Mesothelial cell of epicardium (in vitro differentiated cells): Measurements from ENCODE around the gene SGCA. TPM values are rescaled to one million over a fixed set of nuclear protein-coding genes. Genes with fewer than 3 reads are reported as not detected.

Experiments used
- DNase-seq, 2 experiments: peaks; one replicate each; pipeline ENCODE4 v3.0.0; 2021; ENCODE audit warnings: low spot score in 2 of 2; ENCODE audit not compliant: unreplicated experiment in 2 of 2
- H3K27ac Mint-ChIP-seq: 2 replicates; pipeline ENCODE4 v1.8.0; 2021; ENCODE audit warnings: mixed read lengths
- H3K27me3 Mint-ChIP-seq: 2 replicates; pipeline ENCODE4 v1.8.0; 2021; ENCODE audit warnings: low read depth, mixed read lengths
- H3K36me3 Mint-ChIP-seq: 2 replicates; pipeline ENCODE4 v1.8.0; 2021; ENCODE audit warnings: mixed read lengths
- H3K4me1 Mint-ChIP-seq: 2 replicates; pipeline ENCODE4 v1.8.0; 2021; ENCODE audit warnings: mixed read lengths
- H3K4me3 Mint-ChIP-seq: 2 replicates; pipeline ENCODE4 v1.8.0; 2021; ENCODE audit warnings: mild to moderate bottlenecking, moderate library complexity, mixed read lengths
- H3K9me3 Mint-ChIP-seq: 2 replicates; pipeline ENCODE4 v1.8.0; 2021; ENCODE audit warnings: mixed read lengths
- CTCF ChIP-seq: fragments of 200-600 bp; sonication (generic); IDR thresholded peaks from one replicate; pipeline ENCODE4 v1.5.0; 2021; ENCODE audit warnings: antibody characterized with exemption; ENCODE audit not compliant: unreplicated experiment
- total RNA-seq: library from RNA; stranded (reverse); gene quantifications from 3 replicates; pipeline ENCODE4 v1.2.1, GENCODE V29; 2021

Gene SGCA
- total RNA-seq, 1 donor from 2014 or later, result not detected

- H3K27ac Mint-ChIP-seq, result peak overlapping the region; percentile 99
- DNase-seq, result no peak
- peaks cover 92% of the 10 kb centered on the region for H3K4me1 Mint-ChIP-seq
- peaks cover 2% of the 10 kb centered on the region for H3K27me3 Mint-ChIP-seq
- H3K9me3 Mint-ChIP-seq, result no peaks in the 10 kb centered on the region
- TF ChIP-seq CTCF, result no peak
- H3K36me3 Mint-ChIP-seq, result no peaks in the 10 kb centered on the region
- peak overlapping the region; percentile 16 for H3K4me3 Mint-ChIP-seq
Measured at GRCh38 chr17:50207315-50207714, 41.5 kb downstream of the SGCA start.

DNA sequence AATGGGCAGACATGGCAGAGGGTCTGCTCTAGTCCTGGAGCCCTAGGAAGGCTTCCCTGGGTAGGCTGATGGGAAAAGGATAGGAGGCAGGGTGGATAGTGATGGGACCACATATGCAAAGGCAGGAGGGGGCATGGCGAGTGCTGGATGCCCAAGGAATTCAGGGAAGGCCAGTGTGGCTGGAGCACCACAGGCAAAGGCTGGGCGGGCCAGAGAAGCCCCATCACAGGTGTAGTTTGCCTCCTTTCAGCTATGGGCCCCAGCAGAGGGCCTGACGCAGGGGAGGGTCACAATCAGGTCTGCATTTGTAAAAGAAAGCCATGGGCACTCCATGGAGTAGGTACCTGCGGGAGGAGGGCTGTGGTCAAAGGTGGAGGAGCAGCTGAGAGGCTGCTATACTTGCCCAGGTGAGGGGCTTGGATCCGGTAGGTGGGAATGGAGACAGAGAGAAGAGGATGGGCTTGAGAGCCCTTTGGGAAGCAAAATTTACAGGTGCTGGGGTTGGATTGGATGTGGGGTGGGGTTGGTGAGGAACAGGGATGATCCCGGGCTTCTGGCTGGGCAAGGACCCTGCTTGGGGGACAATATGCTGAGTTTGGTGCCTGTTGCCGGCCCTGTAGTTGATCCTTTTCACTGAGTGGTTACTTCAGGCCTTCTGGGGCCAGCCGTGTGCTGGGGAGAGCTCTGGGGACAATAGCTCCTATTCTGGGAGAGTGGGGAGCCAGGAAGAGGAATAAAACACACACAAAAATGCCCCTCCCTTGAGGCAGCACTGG, 42.2 kb downstream of the SGCA start:
- no peak for TF ChIP-seq CTCF
- DNase-seq, result no peak
- Mint-ChIP-seq H3K36me3 (no peaks in the 10 kb centered on the region), H3K4me3 (no peak overlapping the region), H3K27ac (peak overlapping the region; percentile 99), H3K9me3 (no peaks in the 10 kb centered on the region), H3K4me1 (peaks cover 91% of the 10 kb centered on the region), H3K27me3 (no peaks in the 10 kb centered on the region)

DNA sequence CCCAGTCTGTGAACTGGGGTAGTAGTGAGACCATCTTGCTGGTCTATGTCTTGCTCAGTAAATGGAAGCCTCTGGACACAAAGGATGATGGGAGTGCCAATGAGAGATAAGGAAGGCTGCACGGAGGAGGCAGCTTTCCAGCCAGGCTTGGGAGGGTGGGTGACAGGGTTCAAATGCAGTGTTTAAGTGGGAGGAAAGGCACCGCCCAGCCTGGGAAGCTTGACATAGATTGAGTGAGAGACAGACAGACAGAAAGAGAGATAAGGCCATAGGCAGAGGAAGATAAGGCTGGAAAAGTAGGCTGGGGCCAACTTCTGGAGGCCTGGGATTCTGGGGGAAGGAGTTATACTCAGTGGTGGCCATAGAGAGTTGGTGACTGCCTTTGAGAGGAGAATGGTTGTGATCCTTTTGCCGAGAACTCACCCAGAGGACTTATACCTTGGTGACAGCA, 42.8 kb downstream of the SGCA start:
- Mint-ChIP-seq H3K4me1 (peaks cover 93% of the 10 kb centered on the region), H3K27ac (peak overlapping the region; percentile 99)

GRCh38 chr17:50209133-50209471, 43.3 kb downstream of the SGCA start:
- H3K27me3 Mint-ChIP-seq, result no peaks in the 10 kb centered on the region
- peak overlapping the region; percentile 3 for H3K4me3 Mint-ChIP-seq
- no peaks in the 10 kb centered on the region for H3K36me3 Mint-ChIP-seq
- no peak for TF ChIP-seq CTCF
- DNase-seq, result no peak
- H3K27ac Mint-ChIP-seq, result peak overlapping the region; percentile 99
- no peaks in the 10 kb centered on the region for H3K9me3 Mint-ChIP-seq
- H3K4me1 Mint-ChIP-seq, result peaks cover 90% of the 10 kb centered on the region

More for the DNA sequence above, 42.8 kb downstream of the SGCA start:
- H3K9me3 Mint-ChIP-seq, result no peaks in the 10 kb centered on the region
- H3K27me3 Mint-ChIP-seq, result no peaks in the 10 kb centered on the region
- no peaks in the 10 kb centered on the region for H3K36me3 Mint-ChIP-seq
- no peak overlapping the region for H3K4me3 Mint-ChIP-seq
- DNase-seq, result no peak
- TF ChIP-seq CTCF, result no peak

- Mint-ChIP-seq H3K9me3 (no peaks in the 10 kb centered on the region), H3K27ac (peak overlapping the region; percentile 99), H3K36me3 (no peaks in the 10 kb centered on the region), H3K4me1 (peaks cover 89% of the 10 kb centered on the region), H3K27me3 (no peaks in the 10 kb centered on the region), H3K4me3 (peak overlapping the region; percentile 39)
- TF ChIP-seq CTCF, result no peak
- DNase-seq, result peak; percentile 74 to 83
Measured at GRCh38 chr17:50209472-50210239, 43.9 kb downstream of the SGCA start.
